ENCODE data around the gene FOXP1.

Gene FOXP1

GRCh38 chr3:71132995-71133730 is 450.4 kb downstream of the FOXP1 start:
- TF ChIP-seq CTCF (IDR thresholded peaks at IDR 0.05; ENCODE audit: low read depth, low read length, missing control alignments), result no peak
- no peak overlapping the region for H3K4me3 ChIP-seq (ENCODE audit: low read depth, low read length)
- DNase-seq (ENCODE audit: low read depth), result no peak

GRCh38 chr3:71131375-71132314 is 451.9 kb downstream of the FOXP1 start:
- no peak for TF ChIP-seq CTCF (IDR thresholded peaks at IDR 0.05; ENCODE audit: low read depth, low read length, missing control alignments)
- DNase-seq (ENCODE audit: low read depth), result no peak
- H3K4me3 ChIP-seq (ENCODE audit: low read depth, low read length), result no peak overlapping the region

GRCh38 chr3:71130471-71131374 is 452.8 kb downstream of the FOXP1 start:
- H3K4me3 ChIP-seq (ENCODE audit: low read depth, low read length), result no peak overlapping the region; the same call in 1 of the 2 replicates
- DNase-seq (ENCODE audit: low read depth), result no peak
- TF ChIP-seq CTCF (IDR thresholded peaks at IDR 0.05; ENCODE audit: low read depth, low read length, missing control alignments), result no peak

GRCh38 chr3:71129611-71130431 is 453.7 kb downstream of the FOXP1 start:
- TF ChIP-seq CTCF (IDR thresholded peaks at IDR 0.05; ENCODE audit: low read depth, low read length, missing control alignments), result no peak
- DNase-seq (ENCODE audit: low read depth), result no peak
- H3K4me3 ChIP-seq (ENCODE audit: low read depth, low read length), result no peak overlapping the region; the same call in 1 of the 2 replicates

GRCh38 chr3:71128961-71129360 is 454.6 kb downstream of the FOXP1 start:
- no peak overlapping the region for H3K4me3 ChIP-seq (ENCODE audit: low read depth, low read length)
- no peak for TF ChIP-seq CTCF (IDR thresholded peaks at IDR 0.05; ENCODE audit: low read depth, low read length, missing control alignments)
- DNase-seq (ENCODE audit: low read depth), result no peak

- no peak overlapping the region for H3K4me3 ChIP-seq (ENCODE audit: low read depth, low read length)
- TF ChIP-seq CTCF (IDR thresholded peaks at IDR 0.05; ENCODE audit: low read depth, low read length, missing control alignments), result no peak
- no peak for DNase-seq (ENCODE audit: low read depth)
Measured at GRCh38 chr3:71127844-71128243, 455.7 kb downstream of the FOXP1 start.

Data from GM12864 (cell line).